HG02981 (cell line): ENCODE data around the gene PAQR4.

ENCODE experiments used
- ATAC-seq: cut with Tn5 transposase; IDR thresholded peaks from one replicate; pipeline ENCODE4 v1.9.1; 2021; ENCODE audit warnings: mild to moderate bottlenecking, moderate library complexity; ENCODE audit not compliant: unreplicated experiment

PAQR4 gene

DNA sequence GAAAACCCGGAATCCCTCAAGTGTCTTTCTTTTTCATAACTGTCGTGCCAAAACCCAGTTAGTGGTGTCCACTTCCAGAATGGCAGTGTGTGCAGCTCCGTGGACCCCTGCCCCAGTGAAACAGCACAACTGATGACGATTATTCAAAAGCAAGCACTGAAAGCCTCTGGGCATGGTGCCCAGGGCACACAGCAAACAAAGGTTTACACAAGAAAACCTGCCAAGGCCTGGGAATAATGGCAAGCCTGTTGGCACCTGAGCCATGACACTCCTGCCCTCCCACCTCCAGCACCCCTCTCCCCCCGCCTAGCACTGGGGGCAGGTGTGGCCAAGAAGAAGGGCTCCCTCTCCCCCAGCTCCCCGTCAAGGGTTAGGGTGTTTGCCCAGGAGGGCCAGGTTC, 8.3 kb downstream of the PAQR4 start:
- ATAC-seq, result no peak

GRCh38 chr16:2979669-2980226, 10.6 kb downstream of the PAQR4 start:
- no peak for ATAC-seq

DNA sequence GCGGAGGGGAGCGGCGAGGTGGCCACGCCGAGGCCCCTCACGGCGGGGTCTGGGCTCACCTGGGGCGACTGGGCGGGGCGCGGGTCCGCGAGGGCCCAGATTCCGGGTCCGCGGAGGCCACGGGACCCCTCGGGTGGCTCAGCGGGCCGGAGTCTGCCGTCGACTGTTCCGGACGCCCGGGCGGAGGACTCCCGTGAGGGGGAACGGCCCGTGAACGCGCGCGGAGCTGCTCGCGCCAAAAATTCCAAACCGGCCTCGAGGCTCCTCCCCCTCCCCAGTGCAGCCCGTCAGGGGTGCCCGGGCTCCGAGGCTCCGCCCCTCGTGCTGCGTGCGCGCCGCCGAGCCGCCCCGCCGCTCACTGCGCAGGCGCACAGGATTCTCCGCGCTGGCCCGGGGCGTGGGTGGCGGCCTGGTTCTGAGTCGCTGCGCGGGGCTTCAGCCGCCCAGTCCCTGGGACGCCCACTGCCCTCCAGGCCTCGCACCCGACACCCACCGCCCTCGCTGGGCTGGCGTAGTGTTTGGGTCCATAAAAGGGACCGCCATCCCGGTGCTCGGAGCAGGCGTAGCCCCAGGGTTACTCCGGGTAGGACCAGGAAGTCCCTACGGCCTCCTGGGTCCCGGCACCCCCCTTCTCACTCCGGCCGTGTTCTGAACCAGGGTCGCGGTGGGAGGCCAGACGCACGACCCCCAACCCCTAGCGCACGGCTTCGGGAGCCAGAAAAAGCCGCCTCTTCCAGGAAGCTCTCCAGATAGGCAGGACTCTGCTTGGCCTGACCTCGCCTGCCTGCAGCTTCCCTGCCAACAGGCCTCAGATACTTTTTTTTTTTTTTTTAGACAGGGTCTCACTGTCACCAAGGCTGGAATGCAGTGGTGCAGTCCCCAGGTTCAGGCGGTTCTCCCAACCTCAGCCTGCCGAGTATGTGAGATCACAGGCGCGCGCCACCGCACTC, 11.4 kb downstream of the PAQR4 start, which contains the start of gene PKMYT1:
Gene PKMYT1 (minus strand): TSS at position 220 of the 950 bp plus-strand sequence. CDS start 789 bp downstream, outside the sequence.
- ATAC-seq, result peak; percentile 76

GRCh38 chr16:2981177-2981898, 12.2 kb downstream of the PAQR4 start:
- ATAC-seq, result no peak

GRCh38 chr16:2981899-2982250, 12.7 kb downstream of the PAQR4 start:
- ATAC-seq, result no peak

GRCh38 chr16:2982402-2982801, 13.3 kb downstream of the PAQR4 start:
- ATAC-seq, result no peak

DNA sequence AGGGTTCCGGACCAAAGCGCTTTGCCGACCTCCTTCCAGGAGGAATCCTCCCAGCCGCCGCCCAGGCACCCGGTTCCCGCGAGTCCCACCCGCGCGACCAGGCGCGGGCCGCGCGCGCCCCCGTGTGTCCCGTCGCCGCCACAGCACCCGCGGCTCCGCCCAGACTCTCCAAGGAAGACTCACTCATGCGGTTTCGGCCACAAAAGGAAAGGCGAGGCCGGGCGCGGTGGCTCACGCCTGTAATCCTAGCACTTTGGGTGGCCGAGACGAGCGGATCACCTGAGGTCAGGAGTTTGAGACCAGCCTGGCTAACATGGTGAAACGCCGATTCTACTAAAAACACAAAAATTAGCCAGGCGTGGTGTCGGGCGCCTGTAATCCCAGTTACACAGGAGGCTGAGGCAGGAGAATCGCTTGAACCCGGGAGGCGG, 14.6 kb downstream of the PAQR4 start:
- ATAC-seq, result no peak

GRCh38 chr16:2985462-2985861, 16.3 kb downstream of the PAQR4 start:
- no peak for ATAC-seq

DNA sequence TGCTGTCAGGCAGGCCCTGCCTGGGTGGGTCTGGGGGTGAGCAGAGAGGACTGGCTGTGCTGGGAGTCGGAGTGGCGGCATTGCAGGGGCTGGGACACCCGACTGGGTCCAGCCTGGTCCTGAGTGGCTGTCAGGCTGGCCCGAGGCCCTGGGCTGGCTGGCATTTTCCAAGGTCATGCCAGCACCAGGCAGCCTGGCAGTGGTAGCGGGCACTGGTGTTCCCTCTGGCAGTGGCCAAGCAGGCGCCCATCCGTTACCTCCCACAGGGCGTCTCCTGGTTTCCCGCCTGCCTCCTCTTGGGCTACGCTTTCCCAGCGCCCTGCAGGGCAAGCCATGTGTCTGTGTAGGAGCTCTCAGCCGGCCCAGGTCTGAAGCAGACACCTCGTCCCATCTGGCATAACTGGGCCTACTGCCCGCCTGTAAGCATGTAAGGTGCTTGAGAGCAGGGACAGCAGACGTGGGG, 16.8 kb downstream of the PAQR4 start:
- ATAC-seq, result no peak

GRCh38 chr16:2986623-2987188, 17.6 kb downstream of the PAQR4 start:
- ATAC-seq, result no peak

GRCh38 chr16:2987286-2987685, 18.1 kb downstream of the PAQR4 start:
- ATAC-seq, result no peak

GRCh38 chr16:2987833-2988232, 18.7 kb downstream of the PAQR4 start:
- no peak for ATAC-seq

GRCh38 chr16:2988590-2989099, 19.5 kb downstream of the PAQR4 start:
- no peak for ATAC-seq

DNA sequence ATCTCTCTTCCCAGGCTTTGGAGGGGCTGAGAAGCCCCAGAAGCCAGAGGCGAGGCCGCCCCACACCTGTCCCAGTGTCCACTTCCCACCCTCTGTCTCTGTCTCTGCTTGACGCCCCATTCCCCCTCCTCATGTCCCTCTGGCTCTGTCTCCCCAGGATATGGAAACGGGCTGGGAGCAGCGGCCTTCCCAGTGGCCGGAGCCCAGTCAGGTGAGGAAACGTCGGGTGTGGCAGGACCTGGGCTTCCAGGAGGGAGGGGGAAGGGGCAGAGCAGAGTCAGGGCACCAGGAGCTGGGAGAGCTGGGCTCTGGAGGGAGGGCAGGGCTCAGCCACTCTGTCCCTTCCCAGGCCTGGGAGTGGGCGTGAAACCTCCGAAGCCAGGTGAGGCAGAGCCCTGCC, 21.7 kb downstream of the PAQR4 start:
- no peak for ATAC-seq

GRCh38 chr16:2991566-2992261, 22.6 kb downstream of the PAQR4 start:
- no peak for ATAC-seq

GRCh38 chr16:2992383-2993081, 23.4 kb downstream of the PAQR4 start:
- ATAC-seq, result no peak

- no peak for ATAC-seq
These were observed 27.1 kb downstream of the PAQR4 start for GRCh38 chr16:2996298-2996697.

GRCh38 chr16:2999929-3000328, 30.8 kb downstream of the PAQR4 start:
- no peak for ATAC-seq

- ATAC-seq, result no peak
These were observed 31.4 kb downstream of the PAQR4 start for GRCh38 chr16:3000540-3000939.

DNA sequence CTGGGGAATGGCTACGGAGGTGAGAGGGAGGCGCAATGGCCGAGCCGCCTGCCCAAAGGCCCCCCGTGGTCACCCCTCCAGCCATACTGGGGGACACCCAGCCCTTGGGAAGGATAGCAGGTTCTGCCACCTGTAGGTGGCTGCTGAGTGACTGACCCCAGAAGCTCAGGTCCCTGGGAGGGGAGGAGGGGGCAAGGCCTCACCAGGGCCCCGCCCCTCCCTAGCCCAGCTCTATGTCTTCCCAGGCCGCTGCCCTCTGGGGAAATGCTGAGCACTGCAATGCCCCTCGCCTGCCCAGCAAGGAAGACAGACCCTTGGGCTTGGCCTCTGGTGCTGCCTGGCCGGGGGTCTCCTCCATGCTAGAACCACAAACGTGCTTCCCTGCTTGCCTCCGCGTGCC, 32.2 kb downstream of the PAQR4 start:
- ATAC-seq, result no peak
